Renal cortical epithelial cell (primary cell): ENCODE results near the gene UBL3. TPM values are rescaled to one million over a fixed set of nuclear protein-coding genes. Genes with fewer than 3 reads are reported as not detected.
A peak's percentile ranks its signal among the peaks of the same experiment; 100 is the strongest.

Source experiments
- DNase-seq: peaks from one replicate; pipeline ENCODE4 v3.0.0-alpha.2; 2011; ENCODE audit warnings: low read depth
- total RNA-seq: library from RNA; depleted of rRNA; stranded (reverse); fragments of >200 nt; gene quantifications from 2 replicates; pipeline ENCODE4 v1.2.3, GENCODE V29; 2014

UBL3 gene
- total RNA-seq, result 18.9 and 49.9 TPM in 2 replicates

GRCh38 chr13:29850213-29850898 lies at the start of gene UBL3:
Gene UBL3, minus strand, starts transcription at chr13:29850617. Its CDS starts 1,079 bp downstream, at chr13:29849538.
- DNase-seq, result peak; percentile 89

GRCh38 chr13:29897102-29897501 lies 46.7 kb upstream of the UBL3 start:
- no peak for DNase-seq

GRCh38 chr13:29893438-29893837 lies 43.0 kb upstream of the UBL3 start:
- no peak for DNase-seq

- no peak for DNase-seq
Measured at GRCh38 chr13:29892151-29892550, 41.7 kb upstream of the UBL3 start.

GRCh38 chr13:29889111-29889510 lies 38.7 kb upstream of the UBL3 start:
- no peak for DNase-seq

GRCh38 chr13:29888306-29888705 lies 37.9 kb upstream of the UBL3 start:
- no peak for DNase-seq

- DNase-seq, result no peak
Measured at GRCh38 chr13:29887686-29888085, 37.3 kb upstream of the UBL3 start.

- DNase-seq, result no peak
Measured at GRCh38 chr13:29887030-29887557, 36.7 kb upstream of the UBL3 start.

- no peak for DNase-seq
Measured at GRCh38 chr13:29886446-29886845, 36.0 kb upstream of the UBL3 start.

GRCh38 chr13:29885989-29886388 lies 35.6 kb upstream of the UBL3 start:
- DNase-seq, result no peak

- no peak for DNase-seq
Measured at GRCh38 chr13:29884671-29885430, 34.4 kb upstream of the UBL3 start.

- DNase-seq, result no peak
Measured at GRCh38 chr13:29883941-29884518, 33.6 kb upstream of the UBL3 start.

GRCh38 chr13:29882076-29882475 lies 31.7 kb upstream of the UBL3 start:
- no peak for DNase-seq

GRCh38 chr13:29878101-29878500 lies 27.7 kb upstream of the UBL3 start:
- DNase-seq, result no peak

- no peak for DNase-seq
Measured at GRCh38 chr13:29877456-29878078, 27.1 kb upstream of the UBL3 start.

GRCh38 chr13:29875646-29876045 lies 25.2 kb upstream of the UBL3 start:
- no peak for DNase-seq

- no peak for DNase-seq
Measured at GRCh38 chr13:29868581-29868980, 18.2 kb upstream of the UBL3 start.

GRCh38 chr13:29865934-29866333 lies 15.5 kb upstream of the UBL3 start:
- no peak for DNase-seq

- DNase-seq, result peak; percentile 7
Measured at GRCh38 chr13:29861694-29862110, 11.3 kb upstream of the UBL3 start.

GRCh38 chr13:29859971-29860370 lies 9.6 kb upstream of the UBL3 start:
- peak; percentile 50 for DNase-seq

- DNase-seq, result no peak
Measured at GRCh38 chr13:29858667-29859066, 8.2 kb upstream of the UBL3 start.

- no peak for DNase-seq
Measured at GRCh38 chr13:29858231-29858630, 7.8 kb upstream of the UBL3 start.
